Loucy (cell line): ENCODE measurements around the gene CRYBA2.

ENCODE experiments used
- CTCF ChIP-seq: fragments of 200-600 bp; sonication (generic); conservative IDR thresholded peaks from 2 replicates; pipeline ENCODE4 v1.5.1; 2014; ENCODE audit warnings: mild to moderate bottlenecking, antibody characterized with exemption, low read length
- EZH2phosphoT487 ChIP-seq: fragments of 200-600 bp; IDR thresholded peaks from 2 replicates; pipeline ENCODE4 v1.6.1; 2018; ENCODE audit warnings: antibody characterized with exemption, mild to moderate bottlenecking, moderate library complexity, borderline replicate concordance

GRCh38 chr2:218980735-218981389 is 12.4 kb downstream of the CRYBA2 start:
- TF ChIP-seq CTCF (no peak; the same call in 1 of the 2 replicates), EZH2phosphoT487 (no peak)
